Tibial nerve (tissue), 4 donors: ENCODE data around the gene SRF. TPM values are rescaled to one million over a fixed set of nuclear protein-coding genes. Genes with fewer than 3 reads are reported as not detected.

ENCODE experiments used
- DNase-seq, 2 donors: peaks; one replicate each; pipeline ENCODE4 v3.0.0-alpha.2; 2019; ENCODE audit warnings: low spot score in 2 of 2
- H3K27ac ChIP-seq, 4 donors: fragments of 200-600 bp; sonication (generic) in 3 of 4; one replicate each; pipeline ENCODE4 v1.5.1; 2017 to 2019; ENCODE audit warnings: mild to moderate bottlenecking in 1 of 4
- H3K27me3 ChIP-seq, 2 donors: fragments of 200-600 bp; sonication (generic) in 1 of 2; one replicate each; pipeline versions ENCODE4 v1.5.1 to v1.6.0; 2017 to 2019
- H3K36me3 ChIP-seq, 3 donors: fragments of 200-600 bp; sonication (generic); one replicate each; pipeline ENCODE4 v1.5.1; 2018 to 2019
- H3K4me1 ChIP-seq, 4 donors: fragments of 200-600 bp; sonication (generic) in 3 of 4; one replicate each; pipeline ENCODE4 v1.5.1; 2017 to 2019
- H3K4me3 ChIP-seq, 4 donors: fragments of 200-600 bp; sonication (generic) in 3 of 4; one replicate each; pipeline ENCODE4 v1.5.1; 2017 to 2019; ENCODE audit warnings: mild to moderate bottlenecking in 1 of 4, moderate library complexity in 1 of 4
- H3K9me3 ChIP-seq, 4 donors: fragments of 200-600 bp; sonication (generic) in 3 of 4; one replicate each; pipeline ENCODE4 v1.5.1; 2017 to 2019
- EP300 ChIP-seq, 2 donors: sonication (generic); formaldehyde crosslinking; IDR thresholded peaks; one replicate each; pipeline ENCODE4 v1.6.1; 2017; ENCODE audit warnings: antibody characterized with exemption in 2 of 2, mild to moderate bottlenecking in 1 of 2
- POLR2A ChIP-seq, 2 donors: fragments of 450-650 bp; IDR thresholded peaks; one replicate each; pipeline ENCODE4 v1.6.1; 2017; ENCODE audit warnings: antibody characterized with exemption in 2 of 2, mild to moderate bottlenecking in 2 of 2, moderate library complexity in 2 of 2
- WGBS, 2 donors: methylation state at CpG; one replicate each; pipeline ENCODE4 v1.1.5; 2018; 5-methylcytosine and 5-hydroxymethylcytosine counted together
- total RNA-seq, 4 donors: library from RNA; depleted of rRNA; stranded (reverse); fragments of >200 nt; gene quantifications; one replicate each; pipeline ENCODE4 v1.1.0, GENCODE V29; 2016
- TF ChIP-seq, protein P1 (sequence below), 5 experiments: fragments of 200-600 bp in 3 of 5; fragments of 450-650 bp in 2 of 5; sonication (generic) in 3 of 5; IDR thresholded peaks; one replicate each; pipeline ENCODE4 v1.5.1; 2016 to 2019; ENCODE audit warnings: antibody characterized with exemption in 5 of 5, mild to moderate bottlenecking in 3 of 5, moderate library complexity in 2 of 5

The SRF gene
- total RNA-seq, 4 donors from 2014 or later = 28.4 to 49.8 (median 35.3) TPM

DNA sequence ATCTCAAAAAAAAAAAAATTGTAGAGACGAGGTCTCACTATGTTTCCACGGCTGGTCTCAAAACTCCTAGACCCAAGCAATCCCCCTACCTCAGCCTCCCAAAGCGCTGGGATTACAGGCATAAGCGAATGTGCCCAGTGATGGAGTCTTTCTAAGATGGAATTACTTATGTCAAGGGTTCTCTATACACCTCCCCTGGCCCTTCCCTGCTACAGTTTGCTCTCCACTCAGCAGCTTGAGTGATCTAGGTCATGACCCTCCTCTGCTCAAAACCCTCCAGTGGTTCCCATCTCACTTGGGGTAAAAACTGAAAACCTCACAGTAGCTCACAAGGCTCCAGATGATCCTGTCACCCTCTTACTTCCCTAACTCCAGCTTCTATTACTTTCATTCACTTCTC is 60.0 kb downstream of the SRF start:
- WGBS, 2 donors = 84 to 86% methylated on average over 4 of the region's 4 CpGs
- H3K36me3 ChIP-seq = peaks cover 0 to 2% (median 0%) of the 10 kb centered on the region in 3 donors
- H3K27ac ChIP-seq = no peak overlapping the region
- H3K27me3 ChIP-seq = peaks cover 0 to under 1% of the 10 kb centered on the region in 2 donors
- no peak for TF ChIP-seq EP300 (IDR thresholded peaks at IDR 0.05)
- TF ChIP-seq POLR2A (IDR thresholded peaks at IDR 0.05) = no peak
- TF ChIP-seq, protein P1, sequence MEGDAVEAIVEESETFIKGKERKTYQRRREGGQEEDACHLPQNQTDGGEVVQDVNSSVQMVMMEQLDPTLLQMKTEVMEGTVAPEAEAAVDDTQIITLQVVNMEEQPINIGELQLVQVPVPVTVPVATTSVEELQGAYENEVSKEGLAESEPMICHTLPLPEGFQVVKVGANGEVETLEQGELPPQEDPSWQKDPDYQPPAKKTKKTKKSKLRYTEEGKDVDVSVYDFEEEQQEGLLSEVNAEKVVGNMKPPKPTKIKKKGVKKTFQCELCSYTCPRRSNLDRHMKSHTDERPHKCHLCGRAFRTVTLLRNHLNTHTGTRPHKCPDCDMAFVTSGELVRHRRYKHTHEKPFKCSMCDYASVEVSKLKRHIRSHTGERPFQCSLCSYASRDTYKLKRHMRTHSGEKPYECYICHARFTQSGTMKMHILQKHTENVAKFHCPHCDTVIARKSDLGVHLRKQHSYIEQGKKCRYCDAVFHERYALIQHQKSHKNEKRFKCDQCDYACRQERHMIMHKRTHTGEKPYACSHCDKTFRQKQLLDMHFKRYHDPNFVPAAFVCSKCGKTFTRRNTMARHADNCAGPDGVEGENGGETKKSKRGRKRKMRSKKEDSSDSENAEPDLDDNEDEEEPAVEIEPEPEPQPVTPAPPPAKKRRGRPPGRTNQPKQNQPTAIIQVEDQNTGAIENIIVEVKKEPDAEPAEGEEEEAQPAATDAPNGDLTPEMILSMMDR (IDR thresholded peaks at IDR 0.05) = no peak
- H3K9me3 ChIP-seq = no peaks in the 10 kb centered on the region
- H3K4me1 ChIP-seq = peaks cover 0 to 16% (median 4%) of the 10 kb centered on the region in 4 donors
- H3K4me3 ChIP-seq = no peak overlapping the region
- no peak for DNase-seq

Other genes with a start within 250 kb of the SRF start
- 10 to 100 TPM; 42.6 to 50.3 (median 47.1) TPM for gene CNPY3, start 241.8 kb upstream of the SRF start, total RNA-seq
- gene GNMT, start 210.5 kb upstream of the SRF start, total RNA-seq = 1 to 10 TPM in 3 of 4 donors, not detected in 1; 2.0 to 3.1 (median 2.1) TPM
- 10 to 100 TPM; 20.3 to 32.8 (median 27.3) TPM for gene PEX6, start 192.1 kb upstream of the SRF start, total RNA-seq
- 10 to 100 TPM; 25.8 to 54.6 (median 48.3) TPM for gene PPP2R5D, start 186.7 kb upstream of the SRF start, total RNA-seq
- gene MEA1, start 157.3 kb upstream of the SRF start, total RNA-seq = 10 to 100 TPM; 41.8 to 91.6 (median 67.4) TPM
- 10 to 100 TPM; 74.1 to 98.3 (median 86.5) TPM for gene KLHDC3, start 157.0 kb upstream of the SRF start, total RNA-seq
- gene RRP36, start 149.6 kb upstream of the SRF start, total RNA-seq = 10 to 100 TPM; 39.1 to 96.3 (median 52.8) TPM
- gene CUL7, start 117.4 kb upstream of the SRF start, total RNA-seq = 10 to 100 TPM; 16.3 to 21.0 (median 17.9) TPM
- 10 to 100 TPM in 2 of 4 donors, 1 to 10 TPM in 2; 8.4 to 17.3 (median 11.6) TPM for gene MRPL2, start 111.8 kb upstream of the SRF start, total RNA-seq
- 10 to 100 TPM; 21.6 to 32.9 (median 23.8) TPM for gene KLC4, start 111.6 kb upstream of the SRF start, total RNA-seq
- gene PTK7, start 95.0 kb upstream of the SRF start, total RNA-seq = 1 to 10 TPM; 1.5 to 5.5 (median 3.9) TPM
- gene CUL9, start 10.9 kb downstream of the SRF start, total RNA-seq = 10 to 100 TPM; 47.9 to 76.2 (median 49.3) TPM
- gene DNPH1, start 58.2 kb downstream of the SRF start, total RNA-seq = 100 to 1,000 TPM in 2 of 4 donors, 10 to 100 TPM in 2; 61.8 to 114 (median 101) TPM
- not detected for gene TTBK1, start 72.2 kb downstream of the SRF start, total RNA-seq
- gene SLC22A7, start 127.0 kb downstream of the SRF start, total RNA-seq = not detected
- gene CRIP3, start 137.6 kb downstream of the SRF start, total RNA-seq = 10 to 100 TPM in 1 of 4 donors, 1 to 10 TPM in 2, not detected in 1; 5.2 to 12.7 (median 6.1) TPM
- 10 to 100 TPM; 18.4 to 26.4 (median 22.9) TPM for gene ZNF318, start 198.4 kb downstream of the SRF start, total RNA-seq